ENCODE data around the gene NBAS.
"Not testable (repeated sequence)": the region's sequence is repeated elsewhere in the genome, so short reads cannot be mapped to it uniquely, and the experiment has no call there.

Gene NBAS

GRCh38 chr2:15446961-15447360 lies 114.2 kb downstream of the NBAS start:
- no peak overlapping the region for H3K4me3 ChIP-seq (ENCODE audit: low read depth, low read length)
- in situ Hi-C loops (cut with HindIII; ENCODE audit: low sequenced_read_pairs), result no loop called here
- DNase-seq (ENCODE audit: low read depth, low spot score), result no peak
- TF ChIP-seq CTCF (IDR thresholded peaks at IDR 0.05; ENCODE audit: low read depth, low read length), result no peak

GRCh38 chr2:15445891-15446562 lies 115.1 kb downstream of the NBAS start:
- DNase-seq (ENCODE audit: low read depth, low spot score), result no peak
- TF ChIP-seq CTCF (IDR thresholded peaks at IDR 0.05; ENCODE audit: low read depth, low read length), result no peak
- H3K4me3 ChIP-seq (ENCODE audit: low read depth, low read length), result no peak overlapping the region
- in situ Hi-C loops (cut with HindIII; ENCODE audit: low sequenced_read_pairs), result no loop called here

GRCh38 chr2:15439768-15440524 lies 121.2 kb downstream of the NBAS start:
- DNase-seq (ENCODE audit: low read depth, low spot score), result not testable (repeated sequence)

GRCh38 chr2:15439366-15439765 lies 121.8 kb downstream of the NBAS start:
- DNase-seq (ENCODE audit: low read depth, low spot score); in situ Hi-C loops (cut with HindIII; ENCODE audit: low sequenced_read_pairs): not testable (repeated sequence)

More at GRCh38 chr2:15439768-15440524, 121.2 kb downstream of the NBAS start:
- in situ Hi-C loops (cut with HindIII; ENCODE audit: low sequenced_read_pairs); H3K4me3 ChIP-seq (ENCODE audit: low read depth, low read length): not testable (repeated sequence)

GRCh38 chr2:15436195-15436594 lies 124.9 kb downstream of the NBAS start:
- no peak for DNase-seq (ENCODE audit: low read depth, low spot score)
- in situ Hi-C loops (cut with HindIII; ENCODE audit: low sequenced_read_pairs), result no loop called here
- no peak for TF ChIP-seq CTCF (IDR thresholded peaks at IDR 0.05; ENCODE audit: low read depth, low read length)

More at GRCh38 chr2:15439366-15439765, 121.8 kb downstream of the NBAS start:
- not testable (repeated sequence) for H3K4me3 ChIP-seq (ENCODE audit: low read depth, low read length)

GRCh38 chr2:15435474-15435873 lies 125.7 kb downstream of the NBAS start:
- DNase-seq (ENCODE audit: low read depth, low spot score), result no peak
- in situ Hi-C loops (cut with HindIII; ENCODE audit: low sequenced_read_pairs), result no loop called here
- no peak for TF ChIP-seq CTCF (IDR thresholded peaks at IDR 0.05; ENCODE audit: low read depth, low read length)
- H3K4me3 ChIP-seq (ENCODE audit: low read depth, low read length), result no peak overlapping the region

More at GRCh38 chr2:15436195-15436594, 124.9 kb downstream of the NBAS start:
- no peak overlapping the region for H3K4me3 ChIP-seq (ENCODE audit: low read depth, low read length)

- DNase-seq (ENCODE audit: low read depth, low spot score), result no peak
- TF ChIP-seq CTCF (IDR thresholded peaks at IDR 0.05; ENCODE audit: low read depth, low read length), result no peak
- no peak overlapping the region for H3K4me3 ChIP-seq (ENCODE audit: low read depth, low read length)
- in situ Hi-C loops (cut with HindIII; ENCODE audit: low sequenced_read_pairs), result no loop called here
Measured at GRCh38 chr2:15432642-15433256, 128.4 kb downstream of the NBAS start.
